Osteoblast (primary cell): ENCODE measurements around the gene SLC27A1. TPM values are rescaled to one million over a fixed set of nuclear protein-coding genes. Genes with fewer than 3 reads are reported as not detected.

Source experiments
- DNase-seq: peaks from one replicate; pipeline ENCODE4 v3.0.0; 2011; ENCODE audit warnings: low spot score, mixed read lengths; ENCODE audit not compliant: insufficient read length; ENCODE audit errors: missing footprints
- H2AFZ ChIP-seq: 2 replicates; pipeline ENCODE4 v1.6.0; 2011; ENCODE audit warnings: mild to moderate bottlenecking, low read length
- H3K27ac ChIP-seq: 2 replicates; pipeline ENCODE4 v1.5.1; 2011; ENCODE audit warnings: mild to moderate bottlenecking, low read depth, low read length, moderate library complexity
- H3K27me3 ChIP-seq: 2 replicates; pipeline ENCODE4 v1.6.0; 2012; ENCODE audit warnings: mild to moderate bottlenecking, control low read depth, inconsistent platforms, low read length, moderate library complexity; ENCODE audit not compliant: insufficient read depth
- H3K36me3 ChIP-seq: 2 replicates; pipeline ENCODE4 v1.5.1; 2011; ENCODE audit warnings: mild to moderate bottlenecking, low read length, control low read depth, moderate library complexity; ENCODE audit not compliant: insufficient read depth
- H3K4me1 ChIP-seq: 2 replicates; pipeline ENCODE4 v1.5.1; 2011; ENCODE audit warnings: mild to moderate bottlenecking, low read length, control low read depth, moderate library complexity; ENCODE audit not compliant: insufficient read depth
- H3K4me2 ChIP-seq: 2 replicates; pipeline ENCODE4 v1.6.0; 2011; ENCODE audit warnings: mild to moderate bottlenecking, low read length; ENCODE audit not compliant: insufficient read depth
- H3K4me3 ChIP-seq: fragments of 200-600 bp; sonication (generic); 3 replicates; pipeline ENCODE4 v1.5.1; 2012; ENCODE audit warnings: mild to moderate bottlenecking, low read length, inconsistent platforms; ENCODE audit not compliant: insufficient read depth
- H3K79me2 ChIP-seq: 2 replicates; pipeline ENCODE4 v1.6.0; 2012; ENCODE audit warnings: mild to moderate bottlenecking, low read length, control low read depth, inconsistent platforms; ENCODE audit not compliant: insufficient read depth
- H3K9me3 ChIP-seq: 2 replicates; pipeline ENCODE4 v1.5.1; 2011; ENCODE audit warnings: low read depth, low read length, control low read depth
- H4K20me1 ChIP-seq: 2 replicates; pipeline ENCODE4 v1.6.0; 2012; ENCODE audit warnings: mild to moderate bottlenecking, low read length, control low read depth; ENCODE audit not compliant: insufficient read depth
- CTCF ChIP-seq: IDR thresholded peaks from 2 replicates; pipeline ENCODE4 v1.5.1; 2011; ENCODE audit warnings: mild to moderate bottlenecking, low read depth, low read length, moderate library complexity; ENCODE audit errors: extremely low read depth
- total RNA-seq: library from RNA; depleted of rRNA; stranded (reverse); fragments of >200 nt; gene quantifications from 2 replicates; pipeline ENCODE4 v1.2.3, GENCODE V29; 2012

Gene SLC27A1
- total RNA-seq, 1 donor = 64.4 TPM

- H3K27me3 ChIP-seq = peaks cover 28% of the 10 kb centered on the region
- no peak overlapping the region for H2AFZ ChIP-seq
- no peak overlapping the region for H3K27ac ChIP-seq
- no peak overlapping the region for H3K4me2 ChIP-seq
- H3K9me3 ChIP-seq = no peaks in the 10 kb centered on the region
- no peaks in the 10 kb centered on the region for H3K4me1 ChIP-seq
- no peak for TF ChIP-seq CTCF
- peak; percentile 8 for DNase-seq
- no peaks in the 10 kb centered on the region for H3K79me2 ChIP-seq
- H3K4me3 ChIP-seq = no peak overlapping the region
- no peaks in the 10 kb centered on the region for H4K20me1 ChIP-seq
- no peaks in the 10 kb centered on the region for H3K36me3 ChIP-seq
Measured at GRCh38 chr19:17458970-17459369, 11.4 kb upstream of the SLC27A1 start.

DNA sequence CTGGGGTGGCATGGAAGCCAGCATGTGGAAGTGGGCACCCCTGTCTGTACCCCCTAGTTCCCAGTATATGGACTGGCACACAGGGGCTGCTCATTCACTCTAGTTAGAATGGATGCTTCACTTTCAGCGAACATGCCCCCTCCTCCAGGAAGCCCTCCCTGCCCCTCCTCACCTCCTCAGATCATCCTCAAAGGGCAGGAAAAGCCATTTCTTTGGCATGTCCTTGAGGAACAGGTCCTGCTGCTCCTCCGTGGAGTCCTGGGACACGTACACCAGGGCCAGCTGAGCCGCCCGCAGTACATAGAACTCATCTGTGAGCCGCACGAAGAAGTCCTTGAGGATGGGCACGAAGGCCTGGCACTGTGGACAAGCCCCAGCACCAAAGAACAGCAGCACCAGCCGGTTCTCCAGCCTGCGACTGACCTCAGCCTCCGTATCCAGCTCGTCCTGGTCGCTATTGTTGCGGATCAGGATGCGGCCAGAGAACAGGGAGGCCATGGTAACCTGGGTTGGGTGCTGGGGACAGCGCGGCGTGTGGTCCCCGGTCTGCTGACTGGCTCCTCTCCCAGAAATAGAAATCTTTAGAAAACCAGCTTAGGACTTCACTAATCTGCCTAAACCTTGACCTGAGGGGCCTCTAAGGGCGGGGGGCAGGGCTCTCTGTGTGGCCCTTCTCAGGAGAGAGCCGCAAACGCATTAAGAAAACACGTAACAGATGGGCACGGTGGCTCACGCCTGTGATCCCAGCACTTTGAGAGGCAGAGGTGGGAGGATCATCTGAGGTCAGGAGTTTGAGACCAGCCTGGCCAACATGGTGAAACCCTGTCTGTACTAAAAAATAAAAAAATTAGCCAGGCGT lies 9.7 kb upstream of the SLC27A1 start, which contains the start of gene NXNL1:
Gene NXNL1, minus strand, starts transcription at position 555 of the 859 bp plus-strand sequence. Its CDS starts 57 bp downstream, at position 498.
- no peaks in the 10 kb centered on the region for H3K79me2 ChIP-seq
- no peak within 1 kb of the TSS for H3K4me3 ChIP-seq
- no peak for TF ChIP-seq CTCF
- H2AFZ ChIP-seq = no peak within 1 kb of the TSS
- peaks cover 15% of the 10 kb centered on the region for H3K27me3 ChIP-seq
- no peaks in the 10 kb centered on the region for H3K36me3 ChIP-seq
- H3K4me2 ChIP-seq = no peak within 1 kb of the TSS
- H3K9me3 ChIP-seq = no peaks in the 10 kb centered on the region
- no peak within 1 kb of the TSS for H3K27ac ChIP-seq
- no peaks in the 10 kb centered on the region for H3K4me1 ChIP-seq
- peak; percentile 76 for DNase-seq
- no peaks in the 10 kb centered on the region for H4K20me1 ChIP-seq

DNA sequence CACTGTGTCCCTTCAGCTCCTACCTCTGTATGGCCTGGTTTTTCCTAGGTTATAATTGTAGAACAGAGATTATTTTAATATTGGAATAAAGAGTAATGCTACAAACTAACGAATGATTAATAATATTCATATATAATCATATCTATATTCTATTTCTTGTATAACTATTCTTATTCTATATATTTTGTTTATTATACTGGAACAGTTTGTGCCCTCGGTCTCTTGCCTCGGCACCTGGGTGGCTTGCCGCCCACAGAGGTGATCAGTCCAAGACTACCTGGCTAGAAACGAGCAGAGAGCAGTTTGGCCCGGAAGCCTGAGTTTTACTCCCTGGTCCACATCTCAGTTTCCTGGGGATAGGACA lies 3.9 kb upstream of the SLC27A1 start:
- Histone ChIP-seq H3K4me3 (no peak overlapping the region), H4K20me1 (peaks cover 4% of the 10 kb centered on the region), H3K79me2 (peaks cover 11% of the 10 kb centered on the region), H3K27me3 (no peaks in the 10 kb centered on the region), H3K27ac (no peak overlapping the region), H3K36me3 (no peaks in the 10 kb centered on the region), H3K4me2 (peak overlapping the region; percentile 24), H3K9me3 (no peaks in the 10 kb centered on the region), H2AFZ (no peak overlapping the region), H3K4me1 (peaks cover 19% of the 10 kb centered on the region)
- no peak for TF ChIP-seq CTCF
- DNase-seq = no peak

DNA sequence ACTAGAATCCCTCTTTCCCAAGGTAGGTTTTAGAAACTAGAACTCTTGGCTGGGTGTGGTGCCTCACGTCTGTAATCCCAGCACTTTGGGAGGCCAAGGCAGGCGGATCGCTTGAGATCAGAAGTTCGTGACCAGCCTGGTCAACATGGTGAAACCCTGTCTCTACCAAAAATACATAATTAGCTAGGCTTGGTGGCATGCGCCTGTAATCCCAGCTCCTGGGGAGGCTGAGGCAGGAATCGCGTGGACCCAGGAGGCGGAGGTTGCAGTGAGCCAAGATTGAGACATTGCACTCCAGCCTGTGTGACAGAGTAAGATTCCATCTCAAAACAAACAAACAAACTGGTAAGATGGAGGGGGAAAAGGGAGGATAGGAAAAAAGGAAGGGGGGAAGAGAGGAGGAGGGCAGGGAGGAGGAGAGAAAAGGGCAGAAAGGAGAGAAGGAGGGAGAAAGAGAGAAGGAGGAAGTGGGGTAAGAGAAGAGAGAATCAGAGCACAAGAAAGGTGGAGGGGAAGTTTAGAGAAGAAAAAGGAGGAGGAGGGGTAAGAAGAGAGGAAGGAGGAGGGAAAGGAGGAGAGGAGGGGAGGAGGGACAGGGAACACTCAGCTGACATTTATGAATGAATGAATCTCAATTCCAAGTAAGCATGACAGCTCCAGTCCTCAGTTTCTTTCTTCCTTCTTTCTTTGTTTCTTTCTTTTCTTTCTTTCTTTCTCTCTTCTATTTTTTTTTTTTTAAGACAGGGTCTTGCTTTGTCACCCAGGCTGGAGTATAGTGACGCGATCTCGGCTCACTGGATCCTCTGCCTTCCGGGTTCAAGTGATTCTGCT lies 2.6 kb upstream of the SLC27A1 start:
- no peak for TF ChIP-seq CTCF
- Histone ChIP-seq H3K4me2 (no peak overlapping the region), H2AFZ (peak overlapping the region; percentile 92), H3K27me3 (no peaks in the 10 kb centered on the region), H3K4me1 (peaks cover 23% of the 10 kb centered on the region), H3K9me3 (no peaks in the 10 kb centered on the region), H3K36me3 (no peaks in the 10 kb centered on the region), H4K20me1 (peaks cover 11% of the 10 kb centered on the region), H3K27ac (no peak overlapping the region), H3K4me3 (no peak overlapping the region), H3K79me2 (peaks cover 21% of the 10 kb centered on the region)
- DNase-seq = no peak
